ENCODE data around the gene DERA.
"Not testable (repeated sequence)": the region's sequence is repeated elsewhere in the genome, so short reads cannot be mapped to it uniquely, and the experiment has no call there.

Gene DERA

DNA sequence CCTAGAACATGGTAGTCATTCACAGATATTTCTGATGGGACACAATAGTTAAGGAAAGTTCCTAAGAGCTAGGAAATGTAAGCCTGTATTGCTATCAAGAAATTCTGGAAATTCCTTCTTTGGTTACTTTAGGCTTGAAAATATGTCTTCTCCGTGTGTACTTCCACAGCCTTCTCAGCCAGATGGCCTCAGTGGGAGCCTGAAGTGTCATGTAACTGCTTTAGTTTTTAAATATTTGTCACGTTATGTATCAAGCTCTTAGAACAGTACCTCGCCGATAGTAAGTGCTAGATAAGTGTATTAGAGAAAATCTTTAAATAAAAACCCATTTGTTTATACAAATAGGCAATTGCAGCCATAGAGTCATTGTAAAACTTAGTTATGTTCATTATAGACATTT, 95.6 kb downstream of the DERA start:
- no peak for DNase-seq (ENCODE audit: low read depth in 1 of 2, low spot score in 1 of 2)

DNA sequence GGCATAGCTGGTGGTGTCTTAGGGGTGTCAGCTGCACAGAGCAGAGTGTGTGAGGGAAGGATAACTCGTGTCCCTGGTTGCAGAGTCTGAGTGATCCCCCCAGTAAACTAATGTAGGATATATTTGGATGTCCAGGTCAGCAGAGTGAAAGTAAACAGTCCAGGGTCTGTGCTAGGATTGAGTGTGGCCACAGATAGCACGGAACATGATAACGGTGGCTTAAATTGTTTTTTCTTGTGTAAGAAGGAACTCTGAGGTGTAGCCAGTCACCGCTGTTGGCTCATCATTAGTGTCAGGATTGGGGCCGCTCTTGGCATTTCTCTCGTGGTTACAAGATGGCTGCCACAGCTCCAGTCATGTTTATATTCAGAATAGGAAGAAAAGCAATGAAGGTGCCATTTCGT, 97.3 kb downstream of the DERA start:
- no peak for DNase-seq (ENCODE audit: low read depth in 1 of 2, low spot score in 1 of 2)

DNA sequence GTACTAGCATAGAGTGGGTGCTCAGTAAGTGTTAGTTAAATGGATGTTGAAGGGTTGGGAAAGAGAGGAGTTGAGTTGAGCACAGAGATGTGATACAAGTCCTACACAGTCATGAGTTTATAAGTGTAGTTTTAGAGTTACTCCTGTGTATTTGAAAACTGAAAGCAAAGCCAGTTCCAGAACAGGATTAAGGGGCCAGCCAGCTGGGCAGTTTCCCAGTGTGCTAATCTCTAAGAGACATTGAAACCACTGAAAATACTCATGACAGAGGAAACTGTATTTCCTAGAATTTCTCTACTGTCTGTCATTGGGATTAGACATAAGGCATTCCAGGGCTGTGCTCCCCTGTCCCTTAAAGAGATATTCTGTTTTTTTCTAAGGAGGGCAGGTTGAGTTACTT, 101.0 kb downstream of the DERA start:
- DNase-seq (ENCODE audit: low read depth in 1 of 2, low spot score in 1 of 2) = no peak

DNA sequence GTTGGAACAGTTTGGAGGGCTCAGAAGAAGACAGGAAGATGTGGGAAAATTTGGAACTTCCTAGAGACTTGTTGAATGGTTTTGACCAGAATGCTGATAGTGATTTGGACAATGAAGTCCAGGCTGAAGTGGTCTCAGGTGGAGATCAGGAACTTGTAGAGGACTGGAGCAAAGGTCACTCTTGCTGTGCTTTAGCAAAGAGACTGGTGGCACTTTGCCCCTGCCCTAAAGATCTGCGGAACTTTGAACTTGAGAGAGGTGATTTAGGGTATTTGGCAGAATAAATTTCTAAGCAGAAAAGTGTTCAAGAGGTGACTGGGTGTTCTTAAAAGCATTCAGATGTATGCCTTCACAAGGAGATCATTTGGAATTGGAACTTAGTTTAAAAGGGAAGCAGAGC, 102.6 kb downstream of the DERA start:
- not testable (repeated sequence) for DNase-seq (ENCODE audit: low read depth in 1 of 2, low spot score in 1 of 2)

DNA sequence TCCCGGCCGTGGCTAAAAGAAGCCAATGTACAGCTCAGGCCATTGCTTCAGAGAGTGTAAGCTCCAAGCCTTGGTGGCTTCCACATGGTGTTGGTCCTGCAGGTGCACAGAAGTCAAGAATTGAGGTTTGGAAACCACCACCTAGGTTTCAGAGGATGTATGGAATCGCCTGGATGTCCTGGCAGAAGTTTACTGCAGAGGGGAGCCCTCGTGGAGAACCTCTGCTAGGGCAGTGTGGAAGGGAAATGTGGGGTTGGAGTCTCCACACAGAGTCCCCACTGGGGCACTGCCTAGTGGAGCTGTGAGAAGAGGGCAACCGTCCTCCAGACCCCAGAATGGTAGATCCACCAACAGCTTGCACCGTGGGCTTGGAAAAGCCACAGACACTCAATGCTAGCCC, 103.3 kb downstream of the DERA start:
- DNase-seq (ENCODE audit: low read depth in 1 of 2, low spot score in 1 of 2) = not testable (repeated sequence)

DNA sequence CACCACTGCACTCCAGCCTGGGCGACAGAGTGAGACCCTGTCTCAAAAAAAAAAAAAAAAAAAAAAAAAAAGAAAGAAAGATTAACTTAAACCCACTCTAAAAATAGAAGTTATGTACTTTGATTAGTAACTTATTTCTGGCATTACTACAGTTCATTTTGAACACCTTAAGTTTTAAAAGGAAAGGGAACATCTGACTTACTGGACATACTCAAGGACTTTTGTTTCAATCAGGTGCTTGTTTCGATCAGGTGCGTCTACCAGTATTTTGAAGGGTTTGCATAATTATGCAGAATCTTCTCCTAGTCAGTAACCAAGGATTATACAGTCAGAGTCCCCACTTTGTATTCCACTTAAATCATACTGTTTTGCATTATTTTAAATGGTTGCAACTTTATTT, 105.6 kb downstream of the DERA start:
- no peak for DNase-seq (ENCODE audit: low read depth in 1 of 2, low spot score in 1 of 2)

DNA sequence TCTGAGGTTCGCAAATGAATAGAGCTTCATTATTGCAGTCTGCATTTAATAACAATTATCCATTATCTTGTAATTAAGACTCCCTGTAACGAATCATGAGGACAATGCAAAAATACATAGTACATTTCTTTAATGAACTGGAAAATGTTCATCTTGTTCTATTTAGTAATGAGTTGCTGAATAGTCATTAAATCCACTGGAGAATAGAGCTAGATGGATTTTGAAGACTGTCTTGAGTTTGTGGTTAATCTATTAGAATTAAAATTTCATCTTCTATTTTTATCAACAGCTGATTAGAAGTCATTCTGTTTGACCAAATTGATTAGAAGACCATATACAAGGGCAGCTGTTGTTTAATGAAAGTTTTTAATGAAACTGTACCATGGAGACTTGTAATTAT, 107.2 kb downstream of the DERA start:
- no peak for DNase-seq (ENCODE audit: low read depth in 1 of 2, low spot score in 1 of 2)

DNA sequence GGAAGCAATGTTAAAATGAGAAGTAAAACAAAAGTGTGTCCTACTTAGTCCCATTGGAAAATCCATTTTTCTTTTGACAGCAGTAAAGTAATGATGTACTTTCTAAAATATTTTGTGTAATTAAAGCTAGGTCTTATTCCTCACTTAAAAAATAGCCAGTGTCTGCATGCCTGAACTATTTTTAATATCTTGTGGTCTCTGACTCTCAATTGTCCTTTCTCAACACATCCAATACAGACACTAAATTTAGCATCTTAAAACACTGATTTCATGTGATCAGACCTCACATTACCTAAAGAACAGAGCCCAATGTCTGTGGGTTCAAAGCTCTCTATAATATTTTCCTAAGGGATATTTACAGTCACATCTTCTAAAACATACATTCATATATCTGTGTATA, 108.0 kb downstream of the DERA start:
- DNase-seq (ENCODE audit: low read depth in 1 of 2, low spot score in 1 of 2) = no peak

DNA sequence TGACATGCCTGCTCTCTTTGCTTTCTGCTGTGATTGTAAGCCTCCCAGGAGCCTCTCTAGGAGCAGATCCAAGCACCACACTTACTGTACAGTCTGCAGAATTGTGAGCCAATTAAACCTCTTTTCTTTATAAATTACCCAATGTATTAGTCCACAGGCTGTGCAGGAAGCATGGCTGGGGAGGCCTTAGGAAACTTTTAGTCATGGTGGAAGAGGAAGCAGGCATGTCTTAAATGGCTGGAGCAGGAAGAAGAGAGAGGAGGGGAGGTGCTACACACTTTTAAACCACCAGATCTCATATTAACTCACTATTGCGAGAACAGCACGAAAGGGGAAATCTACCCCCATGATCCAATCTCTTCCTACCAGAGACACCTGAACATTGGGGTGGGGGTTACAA, 108.9 kb downstream of the DERA start:
- DNase-seq (ENCODE audit: low read depth in 1 of 2, low spot score in 1 of 2) = no peak

DNA sequence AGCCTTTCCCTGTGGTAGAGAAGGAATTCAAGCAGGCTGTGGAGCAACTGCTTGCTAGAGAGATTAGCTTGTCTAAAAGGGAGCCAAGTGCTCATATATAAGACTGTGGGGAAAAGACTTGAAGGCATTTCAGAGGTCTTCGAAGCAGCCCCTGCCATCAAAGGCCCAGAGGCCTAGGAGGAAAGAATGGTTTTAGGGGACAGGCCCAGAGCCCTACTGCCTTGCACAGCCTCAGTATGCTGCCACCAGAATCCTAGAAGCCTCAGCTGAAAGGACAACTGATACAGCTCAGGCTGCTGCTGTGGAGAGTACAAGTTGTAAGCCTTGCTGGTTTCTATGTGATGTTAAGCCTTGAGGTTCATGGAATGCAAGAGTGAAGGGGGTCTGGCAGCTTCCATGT, 109.9 kb downstream of the DERA start:
- no peak for DNase-seq (ENCODE audit: low read depth in 1 of 2, low spot score in 1 of 2)

DNA sequence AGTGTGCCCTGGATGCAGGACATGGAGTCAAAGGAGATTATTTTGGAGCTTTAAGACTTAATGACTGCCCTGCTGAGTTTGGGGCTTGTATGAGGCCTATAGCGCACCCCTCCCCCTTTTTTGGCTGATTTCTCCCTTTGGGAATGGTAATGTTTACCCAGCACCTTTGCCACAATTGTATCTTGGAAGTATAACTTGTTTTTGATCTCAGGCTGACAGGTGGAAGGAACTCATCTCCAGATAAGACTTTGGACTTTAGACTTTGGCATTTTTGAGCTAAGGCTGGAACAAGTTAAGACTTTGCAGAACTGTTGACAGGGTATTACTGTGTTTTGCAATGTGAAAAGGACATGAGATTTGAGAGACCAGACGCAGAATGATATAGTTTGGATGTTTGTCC, 110.5 kb downstream of the DERA start:
- DNase-seq (ENCODE audit: low read depth in 1 of 2, low spot score in 1 of 2) = no peak

DNA sequence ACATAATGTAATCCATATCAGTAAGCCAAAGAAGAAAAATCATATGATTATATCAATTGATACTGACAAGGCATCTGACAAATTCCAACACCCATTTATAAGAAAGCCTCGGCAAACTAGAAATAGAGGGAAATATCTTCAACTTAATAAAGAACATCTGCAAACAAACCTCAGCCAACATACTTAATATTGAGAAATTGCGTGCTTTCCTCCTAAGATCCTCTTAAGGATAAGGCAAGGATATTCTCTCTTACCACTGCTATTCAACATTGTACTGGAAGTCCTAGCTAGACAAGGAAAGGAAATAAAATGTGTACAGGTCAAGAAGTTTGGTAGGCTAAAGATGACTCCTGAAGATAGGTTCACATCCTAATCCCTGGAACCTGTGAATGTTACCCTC, 115.9 kb downstream of the DERA start:
- no peak for DNase-seq (ENCODE audit: low read depth in 1 of 2, low spot score in 1 of 2)

DNA sequence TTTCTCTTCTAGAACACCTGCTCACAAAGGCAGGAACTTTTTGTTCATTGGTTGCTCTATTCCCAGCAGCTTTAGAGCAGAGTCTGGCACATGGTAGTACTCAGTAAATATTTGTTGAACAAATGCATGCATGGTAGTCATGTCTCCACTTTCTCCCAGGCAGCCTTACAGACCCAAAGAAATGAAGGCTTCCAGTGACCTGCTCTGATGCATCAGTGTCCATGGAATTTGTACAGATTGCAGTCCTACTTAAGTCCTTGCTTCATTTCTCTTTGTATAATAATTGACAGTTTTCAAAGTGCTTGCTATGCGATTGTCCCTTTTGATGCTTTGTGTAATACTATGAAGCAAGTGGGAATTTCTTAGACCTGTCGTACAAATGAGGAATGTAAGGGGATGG, 119.6 kb downstream of the DERA start:
- no peak for DNase-seq (ENCODE audit: low read depth in 1 of 2, low spot score in 1 of 2)

DNA sequence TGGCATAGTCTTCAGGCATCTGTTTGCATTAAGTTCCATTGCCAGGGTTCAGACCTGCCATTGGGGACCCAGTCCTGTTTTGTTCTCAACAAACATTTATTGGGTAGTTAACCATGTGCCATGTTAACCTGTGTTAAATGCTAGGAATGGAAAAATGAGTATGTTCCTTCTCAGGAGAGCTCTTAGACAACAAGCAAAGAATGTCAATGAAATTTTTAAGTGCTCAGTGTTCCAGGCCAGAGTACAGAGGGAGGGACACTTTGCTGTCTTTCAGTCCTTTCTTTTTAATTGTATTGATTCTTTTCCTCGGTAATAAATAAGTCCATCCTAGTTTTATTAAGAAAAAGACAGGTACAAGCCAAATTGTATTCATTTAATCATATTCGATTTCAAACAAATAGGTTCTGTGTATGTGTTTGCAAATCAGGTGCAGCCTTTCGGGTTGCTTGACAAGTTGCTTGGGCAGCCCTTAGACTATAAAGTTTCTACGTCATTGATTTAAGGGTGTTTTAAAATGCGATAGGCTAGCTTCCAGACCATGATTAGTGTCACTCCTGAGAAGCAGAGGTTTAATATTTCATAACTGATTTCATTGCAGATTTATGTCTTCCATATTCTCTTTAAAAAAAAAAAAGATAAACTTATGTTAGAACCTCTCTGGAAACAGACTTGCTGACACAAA, 123.1 kb downstream of the DERA start:
- no peak for DNase-seq (ENCODE audit: low read depth in 1 of 2, low spot score in 1 of 2)

DNA sequence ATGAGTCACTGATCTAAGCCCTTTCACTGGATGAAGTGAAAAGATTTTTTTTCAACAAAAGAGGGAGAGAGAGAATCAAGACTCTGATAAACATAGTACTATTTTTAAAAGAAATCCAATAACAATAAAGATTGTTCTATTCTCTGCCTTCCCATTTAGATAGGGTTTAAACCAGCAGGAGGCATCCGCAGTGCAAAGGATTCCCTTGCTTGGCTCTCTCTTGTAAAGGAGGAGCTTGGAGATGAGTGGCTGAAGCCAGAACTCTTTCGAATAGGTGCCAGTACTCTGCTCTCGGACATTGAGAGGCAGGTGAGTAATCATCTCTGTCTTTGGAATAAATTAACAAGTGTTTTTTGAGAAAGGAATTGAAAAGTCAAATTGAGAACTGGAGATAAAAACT, 124.9 kb downstream of the DERA start:
- no peak for DNase-seq (ENCODE audit: low read depth in 1 of 2, low spot score in 1 of 2)

DNA sequence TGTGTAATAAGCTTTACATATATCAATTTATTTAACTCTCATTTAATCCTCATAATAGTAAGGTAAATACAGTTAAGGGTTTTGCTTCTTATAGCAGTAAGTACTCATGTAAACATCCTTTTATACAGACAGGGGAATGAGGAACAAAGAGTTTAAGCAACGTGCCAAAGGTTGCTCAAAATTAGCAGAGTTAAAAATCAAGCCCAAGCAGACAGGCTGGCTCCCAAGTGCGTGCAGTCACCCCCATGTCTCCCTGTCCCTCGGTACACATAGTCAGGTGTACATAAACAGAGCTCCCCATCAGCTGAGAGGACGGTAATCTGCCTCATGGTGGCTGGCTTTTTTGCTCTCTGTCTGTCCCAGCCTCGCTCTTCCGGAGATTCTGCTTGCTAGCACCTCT, 126.4 kb downstream of the DERA start:
- no peak for DNase-seq (ENCODE audit: low read depth in 1 of 2, low spot score in 1 of 2)

DNA sequence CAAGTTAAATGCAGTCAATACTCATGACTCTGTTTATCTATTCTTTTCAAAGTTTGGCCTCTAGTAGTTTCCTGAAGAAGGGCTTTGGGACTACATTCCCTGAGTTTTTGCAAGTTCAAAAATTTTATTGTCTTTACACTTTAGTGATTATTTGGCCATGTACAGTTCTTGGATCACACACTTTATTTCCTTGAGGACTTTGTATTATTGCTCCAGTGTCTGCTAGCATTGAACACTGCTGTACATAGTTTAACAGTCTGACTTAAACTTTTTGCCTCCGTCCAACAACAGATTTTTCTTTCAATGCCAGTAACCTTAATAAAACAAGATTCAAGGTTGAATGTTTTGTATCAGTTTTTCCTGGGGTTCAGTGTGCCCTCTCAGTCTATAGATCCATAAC, 132.3 kb downstream of the DERA start:
- DNase-seq (ENCODE audit: low read depth in 1 of 2, low spot score in 1 of 2) = no peak

DNA sequence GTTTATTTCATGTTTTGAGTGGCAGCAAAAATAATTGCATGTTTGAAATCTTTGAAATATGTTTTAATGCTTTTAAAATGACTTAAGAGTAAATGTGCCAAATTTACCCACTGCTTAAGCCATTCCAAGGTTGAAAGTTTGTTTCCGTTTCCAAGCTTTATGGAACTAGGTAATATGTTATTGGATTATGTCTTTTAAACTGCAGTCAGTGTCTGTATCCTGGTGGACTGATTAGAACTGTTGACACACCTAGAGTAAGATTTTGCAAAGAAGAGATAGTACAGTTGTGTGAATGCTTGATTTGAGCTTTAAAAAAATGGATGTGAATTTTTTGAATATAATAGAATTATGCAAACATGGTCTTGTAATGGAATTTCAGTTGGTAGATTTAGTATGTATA, 135.1 kb downstream of the DERA start:
- no peak for DNase-seq (ENCODE audit: low read depth in 1 of 2, low spot score in 1 of 2)

DNA sequence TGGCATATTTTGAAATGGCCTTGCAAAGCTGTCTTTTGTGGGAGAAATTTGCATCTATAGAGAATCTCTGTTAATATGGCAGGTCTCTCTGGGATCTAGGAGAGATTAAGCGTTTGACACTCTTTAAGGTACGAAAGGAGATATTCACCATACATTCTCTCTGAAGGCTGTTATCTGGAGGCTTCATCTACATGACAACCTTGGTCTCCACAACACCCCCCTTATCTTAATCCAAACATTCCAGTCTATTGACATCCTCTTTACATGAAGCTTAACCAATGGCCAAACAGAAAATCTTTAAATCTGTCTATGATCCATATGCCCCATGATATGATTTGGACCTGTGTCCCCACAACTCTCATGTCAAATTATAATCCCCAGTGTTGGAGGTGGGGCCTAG, 137.4 kb downstream of the DERA start:
- no peak for DNase-seq (ENCODE audit: low read depth in 1 of 2, low spot score in 1 of 2)

DNA sequence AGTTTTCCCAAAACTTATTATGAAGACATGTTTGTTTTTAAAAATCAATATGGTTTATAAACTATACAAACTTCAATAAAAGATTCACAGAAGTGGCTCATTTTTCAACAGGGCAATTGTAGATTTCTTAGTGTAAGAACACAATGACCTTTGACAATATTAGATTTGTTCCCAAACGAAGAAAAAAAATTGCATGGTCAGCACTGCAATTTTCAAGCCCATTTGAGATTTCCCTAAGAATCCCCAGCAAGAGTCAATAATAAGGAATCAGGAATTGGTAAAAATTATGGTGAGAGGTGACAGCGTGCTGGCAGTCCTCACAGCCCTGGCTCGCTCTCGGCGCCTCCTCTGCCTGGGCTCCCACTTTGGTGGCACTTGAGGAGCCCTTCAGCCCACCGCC, 145.8 kb downstream of the DERA start:
- DNase-seq (ENCODE audit: low read depth in 1 of 2, low spot score in 1 of 2) = no peak

DNA sequence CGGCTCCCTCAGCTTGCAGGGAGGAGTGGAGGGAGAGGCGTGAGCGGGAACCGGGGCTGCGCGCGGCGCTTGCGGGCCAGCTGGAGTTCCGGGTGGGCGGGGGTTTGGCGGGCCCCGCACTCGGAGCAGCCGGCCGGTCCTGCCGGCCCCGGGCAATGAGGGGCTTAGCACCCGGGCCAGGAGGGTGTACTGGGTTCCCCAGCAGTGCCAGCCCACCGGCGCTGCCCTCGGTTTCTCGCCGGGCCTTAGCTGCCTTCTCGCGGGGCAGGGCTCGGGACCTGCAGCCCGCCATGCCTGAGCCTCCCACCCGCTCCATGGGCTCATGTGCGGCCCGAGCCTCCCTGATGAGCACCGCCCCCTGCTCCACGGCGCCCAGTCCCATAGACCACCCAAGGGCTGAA, 146.2 kb downstream of the DERA start:
- DNase-seq (ENCODE audit: low read depth in 1 of 2, low spot score in 1 of 2) = not testable (repeated sequence)

DNA sequence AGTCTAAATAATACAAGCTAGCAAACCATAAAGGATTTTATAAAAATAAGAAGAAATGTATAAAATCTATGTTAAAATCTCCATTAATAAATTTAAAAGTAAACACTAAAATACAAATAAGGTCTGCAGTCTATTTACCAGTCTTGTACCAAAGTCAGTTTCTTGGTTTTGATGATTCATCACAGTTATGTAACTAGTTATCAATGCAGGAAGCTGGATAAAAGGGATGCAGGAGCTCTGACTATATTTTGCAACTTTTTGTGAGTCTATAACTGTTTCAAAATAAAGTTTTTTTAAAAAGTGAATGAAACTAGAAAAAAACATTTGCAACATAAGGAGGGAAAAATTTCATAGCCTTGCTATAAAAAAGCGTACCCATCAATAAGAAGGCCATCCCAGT, 151.5 kb downstream of the DERA start:
- no peak for DNase-seq (ENCODE audit: low read depth in 1 of 2, low spot score in 1 of 2)

DNA sequence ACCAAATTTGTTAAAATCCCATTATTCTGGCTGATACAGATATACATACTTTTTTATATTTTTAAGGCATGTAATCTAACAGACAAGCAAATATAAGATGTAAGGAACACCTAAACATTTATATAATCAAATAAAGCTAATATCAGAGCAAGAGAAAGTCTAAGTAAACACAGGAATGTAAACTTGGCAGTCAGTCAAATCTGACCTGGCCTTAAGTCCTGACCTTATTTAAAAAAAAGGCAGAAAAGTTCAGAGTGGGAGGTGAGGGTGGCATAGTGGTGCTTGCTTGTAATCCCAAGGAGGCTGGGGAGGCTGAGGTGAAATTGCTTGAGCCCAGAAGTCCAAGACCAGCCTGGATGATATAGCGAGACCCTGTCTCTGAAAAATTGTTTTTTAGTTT, 152.6 kb downstream of the DERA start:
- no peak for DNase-seq (ENCODE audit: low read depth in 1 of 2, low spot score in 1 of 2)

DNA sequence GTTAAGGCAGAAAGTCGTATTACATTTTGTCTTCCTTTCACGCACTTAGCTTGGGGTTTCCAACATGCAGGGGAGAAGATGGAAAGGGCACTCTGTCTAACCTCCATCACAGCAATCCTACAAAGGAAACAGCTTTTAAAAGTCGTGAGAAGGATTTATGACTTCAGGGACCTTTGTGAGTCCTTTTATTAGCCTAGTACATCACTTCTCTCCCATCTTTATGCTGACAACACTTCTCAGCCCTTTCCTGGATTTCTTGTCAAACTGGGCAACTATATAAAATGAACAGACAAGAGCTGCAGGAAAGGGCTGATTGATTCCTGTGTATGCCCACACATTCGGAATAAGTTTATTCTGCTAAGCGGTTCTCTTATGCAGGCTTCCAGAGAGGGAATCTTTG, 159.0 kb downstream of the DERA start:
- DNase-seq (ENCODE audit: low read depth in 1 of 2, low spot score in 1 of 2) = no peak

Data from activated CD4-positive, alpha-beta T cell treated with anti-CD3 and anti-CD28 coated beads, Interleukin-2, amount 50 U/mL, for 24 hours (primary cell).